ENCODE data around the gene ADPGK.
"Not testable (repeated sequence)": the region's sequence is repeated elsewhere in the genome, so short reads cannot be mapped to it uniquely, and the experiment has no call there.

The ADPGK gene

GRCh38 chr15:72737723-72738122, 45.8 kb downstream of the ADPGK start:
- no peak for DNase-seq

- DNase-seq: no peak
Observed at GRCh38 chr15:72737061-72737460, 46.5 kb downstream of the ADPGK start.

GRCh38 chr15:72735111-72735510, 48.4 kb downstream of the ADPGK start:
- no peak for DNase-seq

GRCh38 chr15:72733941-72734738, 49.4 kb downstream of the ADPGK start:
- DNase-seq: no peak

GRCh38 chr15:72732516-72732915, 51.0 kb downstream of the ADPGK start:
- no peak for DNase-seq

GRCh38 chr15:72732086-72732485, 51.5 kb downstream of the ADPGK start:
- no peak for DNase-seq

GRCh38 chr15:72728821-72729220, 54.7 kb downstream of the ADPGK start:
- DNase-seq: no peak

- DNase-seq: not testable (repeated sequence)
Observed at GRCh38 chr15:72728249-72728648, 55.3 kb downstream of the ADPGK start.

GRCh38 chr15:72727154-72727553, 56.4 kb downstream of the ADPGK start:
- no peak for DNase-seq

- not testable (repeated sequence) for DNase-seq
Observed at GRCh38 chr15:72725851-72726250, 57.7 kb downstream of the ADPGK start.

- DNase-seq: no peak
Observed at GRCh38 chr15:72725446-72725845, 58.1 kb downstream of the ADPGK start.

- DNase-seq: no peak
Observed at GRCh38 chr15:72724028-72724427, 59.5 kb downstream of the ADPGK start.

GRCh38 chr15:72722071-72722696, 61.4 kb downstream of the ADPGK start:
- DNase-seq: peak; percentile 62

- DNase-seq: not testable (repeated sequence)
Observed at GRCh38 chr15:72708551-72709303, 74.8 kb downstream of the ADPGK start.

- DNase-seq: no peak
Observed at GRCh38 chr15:72706266-72706665, 77.3 kb downstream of the ADPGK start.
